Measurements from ENCODE around the gene NTRK2.

GRCh38 chr9:84793251-84793650 lies 123.7 kb downstream of the NTRK2 start:
- no peak for TF ChIP-seq MAX (IDR thresholded peaks at IDR 0.05)
- no peak for TF ChIP-seq CTCF (IDR thresholded peaks at IDR 0.05 in 2 of 3, conservative IDR thresholded peaks at IDR 0.05 in 1 of 3; ENCODE audit: borderline replicate concordance in 1 of 3, insufficient read depth in 1 of 3, low read depth in 2 of 3, low read length in 2 of 3)
- TF ChIP-seq JUND (IDR thresholded peaks at IDR 0.05): no peak
- no peak for TF ChIP-seq CEBPB (IDR thresholded peaks at IDR 0.05; ENCODE audit: low read depth)
- TF ChIP-seq POLR2A (IDR thresholded peaks at IDR 0.05; ENCODE audit: borderline replicate concordance, extremely low read depth, insufficient read depth, insufficient read length): no peak

Measured in HCT116 (cell line).